HG03565 (cell line): ENCODE results near the gene ERBB2.
"Not testable (repeated sequence)": the region's sequence is repeated elsewhere in the genome, so short reads cannot be mapped to it uniquely, and the experiment has no call there.

Experiments used
- ATAC-seq: cut with Tn5 transposase; IDR thresholded peaks from one replicate; pipeline ENCODE4 v1.9.1; 2021; ENCODE audit warnings: mild to moderate bottlenecking, moderate library complexity; ENCODE audit not compliant: unreplicated experiment

ERBB2 gene

GRCh38 chr17:39677542-39678339, 22.1 kb upstream of the ERBB2 start:
- no peak for ATAC-seq

- no peak for ATAC-seq
These were observed 21.3 kb upstream of the ERBB2 start for GRCh38 chr17:39678340-39679116.

DNA sequence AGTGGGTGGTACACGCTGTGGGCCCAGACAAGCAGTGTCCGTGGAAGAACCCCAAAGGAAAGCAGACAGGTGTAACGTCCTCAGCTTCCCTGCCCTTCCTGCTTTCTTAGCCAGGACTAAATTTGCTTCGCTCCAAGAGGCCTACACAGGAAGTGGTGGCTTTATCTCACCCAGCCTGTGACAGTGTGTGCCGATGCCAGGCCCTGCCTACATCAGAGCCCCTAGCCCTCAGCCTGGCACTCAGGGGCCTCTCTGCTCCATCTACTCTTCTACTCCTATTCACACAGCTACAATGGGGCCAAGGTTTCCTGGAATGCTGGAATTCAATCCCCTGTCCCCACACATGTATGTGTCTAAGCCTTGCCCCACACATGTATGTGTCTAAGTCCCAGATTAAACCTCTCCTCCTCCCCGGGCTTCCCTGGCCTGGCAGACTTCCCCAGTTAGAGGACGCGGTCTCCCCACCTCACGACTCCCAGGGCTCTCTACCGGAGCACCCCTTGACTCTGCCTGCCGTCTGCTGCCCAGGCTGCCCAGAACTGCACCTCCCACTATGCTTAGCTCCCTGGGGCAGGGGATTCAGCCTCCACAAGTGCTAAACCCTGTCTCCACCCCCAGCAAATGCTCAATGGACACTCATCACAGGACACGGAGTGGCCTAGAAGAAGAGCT, 20.2 kb upstream of the ERBB2 start:
- no peak for ATAC-seq

DNA sequence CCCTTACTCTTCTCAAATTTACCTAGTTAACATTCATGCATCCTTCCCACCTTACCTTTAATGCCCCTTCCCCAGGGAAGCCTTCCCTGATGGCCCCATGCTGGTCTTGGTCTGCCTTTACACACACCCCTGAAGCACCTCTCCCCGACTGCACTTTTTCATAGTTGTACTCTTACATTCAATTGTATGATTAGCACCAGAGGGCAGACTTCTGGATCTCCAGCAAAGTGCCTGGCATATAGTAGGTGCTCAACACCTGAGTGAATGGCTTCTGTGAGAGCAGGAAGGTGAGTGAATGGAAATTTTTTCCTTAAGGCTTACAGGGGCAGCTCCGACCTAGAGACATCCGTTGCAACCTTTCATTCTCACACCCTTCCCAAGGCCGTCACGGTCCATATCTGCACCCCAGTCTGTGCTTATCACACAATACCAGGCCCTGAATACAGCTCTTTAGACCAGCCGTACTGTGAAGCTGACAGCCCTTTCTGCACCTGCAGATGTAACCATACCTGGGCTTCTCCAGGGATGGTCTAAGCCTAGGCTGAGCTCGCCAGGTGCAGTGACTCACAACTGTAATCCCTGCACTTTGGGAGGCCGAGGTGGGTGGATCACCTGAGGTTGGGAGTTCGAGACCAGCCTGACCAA, 16.4 kb upstream of the ERBB2 start:
- ATAC-seq = no peak

GRCh38 chr17:39684369-39685192, 15.3 kb upstream of the ERBB2 start:
- no peak for ATAC-seq

GRCh38 chr17:39687101-39687545, 12.7 kb upstream of the ERBB2 start:
- no peak for ATAC-seq

DNA sequence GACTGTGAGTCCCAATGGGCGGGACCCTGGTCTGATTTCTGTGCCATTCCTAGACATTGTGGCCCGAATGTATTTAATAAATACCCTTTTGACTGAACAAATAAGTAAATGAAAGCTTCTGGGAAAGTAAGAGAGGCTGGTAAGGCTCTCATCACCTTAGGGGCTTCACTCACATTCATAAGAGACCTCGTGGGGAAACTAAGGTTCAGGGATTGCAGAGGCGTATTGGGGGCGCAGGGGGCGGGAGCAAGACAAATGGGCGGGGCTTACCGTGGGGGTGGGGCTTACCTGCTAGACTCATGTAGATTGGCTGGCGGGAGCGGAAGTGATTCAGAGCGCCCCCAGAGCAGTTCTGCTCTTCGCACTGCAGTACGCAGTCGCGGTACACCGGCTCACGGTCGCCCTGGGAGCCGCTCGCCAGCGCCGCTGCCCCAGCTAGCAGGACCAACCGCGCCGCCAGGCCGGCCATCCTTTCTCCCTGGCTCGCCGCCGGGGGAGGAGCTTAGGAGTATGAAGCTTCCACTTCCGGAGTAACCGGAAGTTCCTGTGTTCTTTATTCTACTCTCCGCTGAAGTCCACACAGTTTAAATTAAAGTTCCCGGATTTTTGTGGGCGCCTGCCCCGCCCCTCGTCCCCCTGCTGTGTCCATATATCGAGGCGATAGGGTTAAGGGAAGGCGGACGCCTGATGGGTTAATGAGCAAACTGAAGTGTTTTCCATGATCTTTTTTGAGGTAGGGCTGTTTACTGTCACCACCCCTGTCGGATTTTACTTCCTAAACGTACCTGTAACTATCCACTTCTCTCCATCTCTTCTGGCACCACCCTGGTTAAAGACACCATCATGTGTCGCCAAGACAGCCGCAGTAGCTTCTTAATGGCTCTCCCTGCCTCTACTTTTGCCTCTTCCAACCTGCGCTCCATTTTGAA, 12.1 kb upstream of the ERBB2 start, which contains the start of gene PGAP3:
PGAP3 (minus strand) TSS at position 512 of the 929 bp plus-strand sequence; CDS start at position 469, 43 bp downstream.
- peak; percentile 78 for ATAC-seq

- ATAC-seq = no peak
These were observed 11.4 kb upstream of the ERBB2 start for GRCh38 chr17:39688475-39688835.

DNA sequence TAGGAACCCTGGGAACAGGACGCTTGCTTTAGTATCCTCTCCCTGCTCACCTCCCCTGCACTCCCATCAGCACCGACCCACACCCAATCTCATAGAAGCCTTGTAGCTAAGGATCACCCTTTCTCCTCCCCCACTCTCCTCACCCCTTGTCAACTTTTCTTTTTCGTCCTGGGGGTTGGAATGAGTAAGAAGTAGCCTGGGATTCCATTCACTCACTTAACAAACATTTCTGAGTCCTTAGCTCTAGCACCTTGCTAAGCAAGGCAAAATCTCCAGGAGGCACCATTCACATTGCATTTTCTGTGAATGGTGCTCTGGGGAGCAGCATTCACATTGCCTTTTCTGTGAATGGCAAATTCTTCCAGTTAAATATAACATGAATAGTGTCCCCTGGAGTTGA, 10.9 kb upstream of the ERBB2 start:
- no peak for ATAC-seq

DNA sequence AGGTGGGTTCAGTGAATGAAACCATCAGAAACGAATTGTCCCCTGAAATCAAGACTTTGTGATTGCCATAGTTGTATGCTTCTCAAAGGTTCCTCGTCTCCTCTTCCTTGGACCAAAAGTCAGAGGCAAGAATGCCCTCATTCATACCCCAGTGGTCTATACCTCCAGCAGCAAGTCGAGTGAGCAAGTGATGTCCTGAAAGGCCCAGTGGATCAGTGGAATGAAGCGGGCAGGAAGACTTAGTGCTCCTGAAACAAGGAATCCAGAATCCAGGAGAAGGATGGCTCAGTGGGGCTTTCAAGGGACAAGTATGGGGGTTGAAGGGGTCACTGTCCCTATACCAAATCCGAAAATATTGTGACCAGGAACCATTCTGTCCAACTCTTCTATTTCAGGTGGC, 5.3 kb upstream of the ERBB2 start:
- no peak for ATAC-seq

DNA sequence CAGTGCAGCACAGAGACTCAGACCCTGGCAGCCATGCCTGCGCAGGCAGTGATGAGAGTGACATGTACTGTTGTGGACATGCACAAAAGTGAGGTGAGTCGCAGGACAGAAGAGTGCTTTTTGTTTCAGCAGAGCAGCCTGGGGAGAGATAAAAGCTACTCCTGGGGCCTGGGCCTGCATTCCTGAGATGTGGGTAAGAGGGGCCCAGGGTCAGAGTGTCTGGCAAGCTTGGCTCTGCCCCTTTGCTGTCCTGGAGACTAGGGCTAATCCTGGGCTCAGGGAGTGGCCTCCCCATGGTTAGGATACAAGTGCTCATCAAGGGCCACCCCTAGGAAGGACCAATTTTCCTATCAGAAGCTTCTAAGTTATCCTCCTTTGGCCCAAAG, 4.8 kb upstream of the ERBB2 start:
- ATAC-seq = no peak

DNA sequence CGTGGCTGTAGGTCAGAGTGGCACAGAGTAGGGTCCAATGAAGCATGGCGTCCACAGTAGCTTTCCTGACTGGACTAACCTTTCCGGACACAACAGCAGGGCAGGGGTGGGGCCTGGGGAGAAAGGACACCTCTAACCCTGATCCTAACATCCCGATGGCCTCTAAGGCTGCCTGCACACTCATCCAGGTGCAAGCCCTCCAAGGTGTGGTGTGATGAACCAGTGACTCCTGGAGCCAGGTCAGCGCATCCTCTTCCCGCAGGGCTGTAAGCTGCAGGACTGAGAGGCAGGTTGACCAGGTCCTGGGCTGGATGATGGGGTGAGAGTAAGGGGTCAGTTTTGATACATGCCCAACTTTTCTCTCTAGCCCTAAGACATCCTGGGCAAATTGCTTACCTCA, 3.1 kb upstream of the ERBB2 start:
- ATAC-seq = no peak

DNA sequence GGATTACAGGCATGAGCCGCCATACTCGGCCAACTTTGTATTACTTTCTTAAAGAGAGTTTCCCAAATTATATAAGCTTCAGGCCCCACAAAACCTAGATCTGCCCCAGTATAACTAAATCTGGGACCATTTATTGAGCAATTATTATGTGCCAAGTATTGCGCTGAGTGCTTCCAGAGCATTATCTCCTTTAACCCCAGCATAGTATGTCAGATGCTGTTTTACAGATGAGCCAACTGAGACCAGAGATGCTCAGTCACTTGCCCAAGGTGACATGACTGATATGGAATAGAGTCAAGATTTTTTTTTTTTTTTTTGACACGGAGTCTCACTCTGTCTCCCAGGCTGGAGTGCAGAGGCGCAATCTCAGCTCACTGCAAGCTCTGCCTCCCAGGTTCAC, 1.9 kb upstream of the ERBB2 start:
- no peak for ATAC-seq

- ATAC-seq = not testable (repeated sequence)
These were observed 577 bp upstream of the ERBB2 start for GRCh38 chr17:39699157-39699817.

GRCh38 chr17:39700148-39700987, 504 bp downstream of the ERBB2 start:
- no peak for ATAC-seq

GRCh38 chr17:39701012-39701783, 1.3 kb downstream of the ERBB2 start:
- no peak for ATAC-seq
